Esophagus squamous epithelium (tissue), 4 donors: ENCODE measurements around the gene HSPA4.

Experiments used
- CTCF ChIP-seq, 6 experiments: fragments of 450-650 bp in 4 of 6; fragments of 200-600 bp in 2 of 6; sonication (generic) in 2 of 6; IDR thresholded peaks; one replicate each; pipeline ENCODE4 v1.5.1; 2016 to 2019; ENCODE audit warnings: antibody characterized with exemption in 6 of 6, mild to moderate bottlenecking in 4 of 6, moderate library complexity in 4 of 6
- POLR2A ChIP-seq, 4 donors: fragments of 450-650 bp; IDR thresholded peaks; one replicate each; pipeline ENCODE4 v1.6.1; 2017; ENCODE audit warnings: antibody characterized with exemption in 4 of 4, mild to moderate bottlenecking in 4 of 4, moderate library complexity in 3 of 4

GRCh38 chr5:133059621-133060020 lies 7.8 kb downstream of the HSPA4 start:
- TF ChIP-seq POLR2A (IDR thresholded peaks at IDR 0.05): no peak
- no peak for TF ChIP-seq CTCF (IDR thresholded peaks at IDR 0.05)
